ENCODE results near the gene SPNS2.
"Not testable (repeated sequence)": the region's sequence is repeated elsewhere in the genome, so short reads cannot be mapped to it uniquely, and the experiment has no call there.

The SPNS2 gene

GRCh38 chr17:4566785-4567184 lies 68.1 kb downstream of the SPNS2 start:
- no peak for DNase-seq (ENCODE audit: low read depth)

GRCh38 chr17:4569591-4569990 lies 70.9 kb downstream of the SPNS2 start:
- DNase-seq (ENCODE audit: low read depth), result no peak

GRCh38 chr17:4572131-4572530 lies 73.5 kb downstream of the SPNS2 start:
- DNase-seq (ENCODE audit: low read depth), result no peak

- DNase-seq (ENCODE audit: low read depth), result no peak
Measured at GRCh38 chr17:4573115-4573514, 74.4 kb downstream of the SPNS2 start.

GRCh38 chr17:4573669-4574068 lies 75.0 kb downstream of the SPNS2 start:
- DNase-seq (ENCODE audit: low read depth), result peak; percentile 17

- no peak for DNase-seq (ENCODE audit: low read depth)
Measured at GRCh38 chr17:4574448-4575045, 75.9 kb downstream of the SPNS2 start.

GRCh38 chr17:4576161-4576558 lies 77.5 kb downstream of the SPNS2 start:
- no peak for DNase-seq (ENCODE audit: low read depth)

- no peak for DNase-seq (ENCODE audit: low read depth)
Measured at GRCh38 chr17:4576729-4577322, 78.1 kb downstream of the SPNS2 start.

GRCh38 chr17:4577386-4577993 lies 78.8 kb downstream of the SPNS2 start:
- no peak for DNase-seq (ENCODE audit: low read depth)

- not testable (repeated sequence) for DNase-seq (ENCODE audit: low read depth)
Measured at GRCh38 chr17:4578349-4578748, 79.7 kb downstream of the SPNS2 start.

GRCh38 chr17:4579678-4580077 lies 81.0 kb downstream of the SPNS2 start:
- no peak for DNase-seq (ENCODE audit: low read depth)

- DNase-seq (ENCODE audit: low read depth), result no peak
Measured at GRCh38 chr17:4580291-4580690, 81.6 kb downstream of the SPNS2 start.

- no peak for DNase-seq (ENCODE audit: low read depth)
Measured at GRCh38 chr17:4582101-4582501, 83.4 kb downstream of the SPNS2 start.

- DNase-seq (ENCODE audit: low read depth), result no peak
Measured at GRCh38 chr17:4582691-4583090, 84.0 kb downstream of the SPNS2 start.

GRCh38 chr17:4583206-4583605 lies 84.5 kb downstream of the SPNS2 start:
- DNase-seq (ENCODE audit: low read depth), result no peak

GRCh38 chr17:4583782-4584100 lies 85.1 kb downstream of the SPNS2 start:
- no peak for DNase-seq (ENCODE audit: low read depth)

- no peak for DNase-seq (ENCODE audit: low read depth)
Measured at GRCh38 chr17:4584101-4584916, 85.6 kb downstream of the SPNS2 start, which contains the start of gene SMTNL2. Gene SMTNL2, plus strand, starts transcription at chr17:4584529. Its CDS starts 77 bp downstream, at chr17:4584606.

GRCh38 chr17:4584917-4585637 lies 86.4 kb downstream of the SPNS2 start:
- DNase-seq (ENCODE audit: low read depth), result no peak

- no peak for DNase-seq (ENCODE audit: low read depth)
Measured at GRCh38 chr17:4585638-4585994, 86.9 kb downstream of the SPNS2 start.

GRCh38 chr17:4586043-4586442 lies 87.4 kb downstream of the SPNS2 start:
- DNase-seq (ENCODE audit: low read depth), result no peak

GRCh38 chr17:4587195-4587594 lies 88.5 kb downstream of the SPNS2 start:
- DNase-seq (ENCODE audit: low read depth), result no peak

- DNase-seq (ENCODE audit: low read depth), result no peak
Measured at GRCh38 chr17:4587803-4588202, 89.1 kb downstream of the SPNS2 start.
